HG03439 (cell line): ENCODE results near the gene ATP5F1B.

Experiments
- ATAC-seq: cut with Tn5 transposase; IDR thresholded peaks from one replicate; pipeline ENCODE4 v1.9.1; 2021; ENCODE audit warnings: mild to moderate bottlenecking, moderate library complexity; ENCODE audit not compliant: unreplicated experiment

ATP5F1B gene

DNA sequence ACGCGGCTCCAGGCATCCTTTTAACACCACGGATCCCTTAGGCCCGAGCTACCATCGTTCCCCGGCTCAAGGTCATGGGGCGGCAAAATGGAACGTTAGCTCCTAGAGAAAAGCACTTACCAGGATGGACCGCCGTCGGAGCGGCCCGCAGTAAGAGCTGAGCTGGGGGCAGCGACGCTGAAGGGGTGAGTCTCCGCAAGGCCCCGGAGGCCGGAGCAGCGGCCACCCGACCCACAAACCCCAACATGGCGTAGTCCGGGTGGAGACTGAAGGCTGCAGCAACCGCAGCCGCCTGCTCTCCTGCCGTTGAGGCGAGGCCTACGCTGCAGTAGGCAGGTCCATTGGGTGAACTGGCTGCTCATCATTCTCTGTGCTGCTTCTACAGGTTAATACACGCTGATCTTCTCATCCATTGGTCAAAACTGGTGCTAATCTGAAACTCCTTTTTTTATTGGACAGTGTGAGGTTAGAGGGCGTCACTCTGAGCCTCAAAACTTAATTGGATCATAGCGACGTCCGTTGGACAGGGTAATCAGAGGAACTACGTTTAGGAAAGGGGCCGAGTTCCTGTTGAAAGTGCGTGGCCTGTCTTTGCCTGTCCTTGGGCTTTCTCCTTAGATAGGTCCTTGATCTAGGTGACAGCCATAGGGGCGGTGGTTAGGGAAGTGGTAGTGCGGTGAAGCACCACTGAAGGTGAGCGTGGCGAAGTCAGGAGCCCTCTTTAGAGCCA lies at the start of gene ATP5F1B:
TSS of gene ATP5F1B (minus strand) at position 268 of the 730 bp plus-strand sequence. CDS start at position 247, 21 bp downstream.
- peak; percentile 97 for ATAC-seq

DNA sequence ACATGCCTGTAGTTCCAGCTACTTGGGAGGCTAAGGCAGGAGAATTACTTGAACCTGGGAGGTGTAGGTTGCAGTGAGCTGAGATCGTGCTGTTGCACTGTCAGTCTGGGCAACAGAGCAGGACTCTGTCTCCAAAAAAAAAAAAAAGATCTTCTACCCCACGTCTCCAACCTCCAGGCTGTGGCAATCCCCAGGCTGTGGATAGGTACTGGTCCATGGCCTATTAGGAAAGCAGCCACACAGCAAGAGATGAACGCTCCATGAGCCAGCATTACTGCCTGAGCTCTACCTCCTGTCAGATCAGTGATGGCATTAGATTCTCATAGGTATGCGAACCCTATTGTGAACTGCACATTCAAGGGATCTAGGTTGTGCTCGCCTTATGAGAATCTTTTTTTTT lies 48.4 kb upstream of the ATP5F1B start:
- no peak for ATAC-seq

- no peak for ATAC-seq
Measured at GRCh38 chr12:56688846-56689109, 43.0 kb upstream of the ATP5F1B start.

DNA sequence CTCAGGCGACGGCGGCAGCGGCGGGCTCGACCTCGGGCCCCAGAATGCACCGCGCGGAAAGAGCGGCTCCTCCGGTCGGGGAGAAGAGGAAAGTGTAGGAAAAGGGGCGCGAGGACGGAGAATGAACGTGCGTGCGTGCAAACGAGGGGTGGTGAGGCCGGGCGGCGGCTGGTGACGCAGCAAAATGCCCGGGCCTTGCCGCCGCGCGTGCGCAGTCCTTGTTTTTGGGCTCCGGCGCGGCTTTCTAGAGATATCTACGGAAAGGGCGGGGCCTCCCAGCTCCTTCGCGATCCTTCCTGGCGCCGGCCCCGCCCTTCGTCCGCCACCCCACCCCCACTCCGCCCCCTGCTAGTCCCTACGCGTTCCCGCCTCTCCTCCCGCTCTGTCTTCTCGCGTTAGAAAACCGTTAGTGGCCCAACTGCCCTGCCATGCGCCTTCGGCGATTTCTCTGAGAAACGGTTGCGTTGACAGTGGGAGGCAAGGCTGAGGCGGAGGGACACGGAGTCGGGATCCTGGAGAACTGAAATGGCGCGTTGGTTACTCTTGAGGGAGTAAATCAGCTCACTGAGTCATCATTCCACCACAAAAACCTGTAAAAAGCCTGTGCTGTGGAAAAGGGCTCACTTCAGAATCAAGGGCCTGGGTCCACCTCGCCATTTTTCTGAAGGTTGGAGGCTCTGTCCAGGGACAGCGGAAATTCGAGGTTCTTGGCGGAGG lies 42.5 kb upstream of the ATP5F1B start, which contains the start of gene PTGES3:
TSS of gene PTGES3 (minus strand) at position 156 of the 717 bp plus-strand sequence. CDS start 285 bp downstream, outside the sequence.
- peak; percentile 61 for ATAC-seq

GRCh38 chr12:56687223-56688128 lies 41.7 kb upstream of the ATP5F1B start:
- no peak for ATAC-seq

GRCh38 chr12:56684745-56685359 lies 39.1 kb upstream of the ATP5F1B start:
- no peak for ATAC-seq

DNA sequence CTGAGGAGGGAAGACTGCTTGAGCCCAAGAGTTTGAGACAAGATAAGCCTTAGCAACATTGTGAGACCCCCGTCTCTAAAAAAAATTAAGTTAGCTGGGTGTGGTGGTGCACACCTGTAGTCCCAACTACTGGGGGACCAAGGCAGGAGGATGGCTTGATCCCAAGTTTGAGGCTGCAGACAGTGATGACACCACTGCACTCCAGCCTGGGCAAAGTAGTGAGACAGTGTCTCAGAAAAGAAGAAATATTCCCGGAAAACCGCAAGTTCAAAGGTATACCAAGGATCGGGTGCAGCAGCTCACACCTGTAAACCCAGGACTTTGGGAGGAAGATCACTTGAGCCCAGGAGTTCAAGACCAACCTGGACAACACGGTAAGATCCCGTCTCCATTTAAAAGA lies 36.5 kb upstream of the ATP5F1B start:
- ATAC-seq, result no peak

GRCh38 chr12:56679883-56680575 lies 34.2 kb upstream of the ATP5F1B start:
- ATAC-seq, result no peak

DNA sequence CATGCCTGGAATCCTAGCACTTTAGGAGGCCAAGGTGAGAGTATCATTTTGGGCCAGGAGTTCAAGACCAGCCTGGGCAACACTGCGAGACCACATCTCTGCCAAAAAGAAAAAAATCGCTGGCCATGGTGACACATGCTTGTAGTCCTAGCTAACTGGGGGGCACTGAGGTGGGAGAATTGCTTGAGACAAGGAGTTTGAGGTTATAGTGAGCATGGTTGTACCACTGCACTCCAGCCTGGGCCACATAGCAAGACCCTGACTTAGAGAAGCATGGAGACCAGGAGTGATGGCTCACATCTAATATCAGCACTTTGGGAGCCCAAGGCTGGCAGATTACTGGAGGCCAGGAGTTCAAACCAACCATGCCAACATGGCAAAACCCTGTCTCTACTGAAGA lies 33.1 kb upstream of the ATP5F1B start:
- ATAC-seq, result no peak

DNA sequence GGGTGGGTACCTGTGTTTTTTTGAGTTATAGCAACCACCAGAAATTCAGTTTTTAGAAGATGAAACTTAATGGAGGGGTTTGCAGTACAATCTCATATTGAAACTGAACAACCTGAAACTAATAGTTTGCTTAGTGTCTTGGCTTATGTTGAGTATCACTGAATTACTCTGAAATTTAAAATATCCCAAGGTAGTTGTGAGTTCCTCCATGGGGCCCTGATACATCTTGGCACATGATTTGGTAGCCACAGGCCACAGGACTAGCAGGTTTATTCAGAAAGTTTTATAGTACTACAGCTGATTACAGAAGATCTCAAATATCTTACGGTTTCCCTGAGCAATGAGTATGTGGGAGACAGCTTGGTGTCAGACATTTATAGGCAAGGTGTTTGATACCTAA lies 31.9 kb upstream of the ATP5F1B start:
- no peak for ATAC-seq

DNA sequence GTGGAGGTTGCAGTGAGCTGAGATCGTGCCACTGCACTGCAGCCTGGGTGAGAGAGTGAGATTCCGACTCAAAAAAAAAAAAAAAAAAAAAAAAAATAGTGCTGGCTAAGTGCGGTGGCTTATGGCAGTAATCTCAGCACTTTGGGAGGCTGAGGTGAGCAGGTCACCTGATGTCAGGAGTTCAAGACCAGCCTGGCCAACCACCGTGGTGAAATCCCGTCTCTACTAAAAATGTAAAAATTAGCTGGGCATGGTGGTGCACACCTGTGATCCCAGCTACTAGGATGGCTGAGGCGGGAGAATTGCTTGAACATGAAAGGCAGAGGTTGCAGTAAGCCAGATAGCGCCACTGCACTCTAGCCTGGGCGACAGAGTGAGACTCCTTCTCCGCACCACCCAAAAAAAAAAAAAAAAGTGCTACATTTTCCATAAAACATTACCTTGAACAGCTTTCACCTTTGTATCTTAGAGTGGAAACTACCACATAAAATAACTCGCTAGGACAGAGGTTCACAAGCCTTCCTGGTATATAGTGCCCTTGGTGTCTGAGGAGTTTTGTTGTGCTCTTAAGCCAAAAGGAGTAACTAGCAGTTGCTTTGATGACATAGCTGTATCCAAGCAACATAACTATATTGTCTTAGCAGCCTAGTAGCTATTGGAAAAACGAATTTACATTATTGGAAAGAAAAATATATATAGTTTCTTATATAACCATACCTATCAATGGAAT lies 31.2 kb upstream of the ATP5F1B start:
- ATAC-seq, result no peak

GRCh38 chr12:56671608-56672007 lies 25.8 kb upstream of the ATP5F1B start:
- ATAC-seq, result no peak

DNA sequence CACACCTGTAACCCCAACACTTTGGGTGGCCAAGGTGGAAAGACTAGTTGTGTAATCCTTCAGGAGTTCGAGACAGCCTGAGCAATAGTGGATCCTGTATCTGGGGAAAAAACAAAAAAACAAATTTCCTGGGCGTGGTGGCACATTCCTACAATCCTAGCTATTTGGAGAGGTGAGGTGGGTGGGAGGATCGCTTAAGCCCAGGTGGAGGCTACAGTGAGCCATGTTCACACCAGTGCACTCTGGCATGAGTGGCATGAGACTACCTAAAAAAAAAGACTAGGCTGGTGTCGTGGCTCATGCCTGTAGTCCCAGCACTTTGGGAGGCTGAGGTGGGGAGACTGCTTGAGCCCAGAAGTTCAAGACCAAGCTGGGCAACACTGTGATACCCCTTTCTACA lies 25.1 kb upstream of the ATP5F1B start:
- ATAC-seq, result no peak

- ATAC-seq, result no peak
Measured at GRCh38 chr12:56668197-56668457, 22.3 kb upstream of the ATP5F1B start.

DNA sequence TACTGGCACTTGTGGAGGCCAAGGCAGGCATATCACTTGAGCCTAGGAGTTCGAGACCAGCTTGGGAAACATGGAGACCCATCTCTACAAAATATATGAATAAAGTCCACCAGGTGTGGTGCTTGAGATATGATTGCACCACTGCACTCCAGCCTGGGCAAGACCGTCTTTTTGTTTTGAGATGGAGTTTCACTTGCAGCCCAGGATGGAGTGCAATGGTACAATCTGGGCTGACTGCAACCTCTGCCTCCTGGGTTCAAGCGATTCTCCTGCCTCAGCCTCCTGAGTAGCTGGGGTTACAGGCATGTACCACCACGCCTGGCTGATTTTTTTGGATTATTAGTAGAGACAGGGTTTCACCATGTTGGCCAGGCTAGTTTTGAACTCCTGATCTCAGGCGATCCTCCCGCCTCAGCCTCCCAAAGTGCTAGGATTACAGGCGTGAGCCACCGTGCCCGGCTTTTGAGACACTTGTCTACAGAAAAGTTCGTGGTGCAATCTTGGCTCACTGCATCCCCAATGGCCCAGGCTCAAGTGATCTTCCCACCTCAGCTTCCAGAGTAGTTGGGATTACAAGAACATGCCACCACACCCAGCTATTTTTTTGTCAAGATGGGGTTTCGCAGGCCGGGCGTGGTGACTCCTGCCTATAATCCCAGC lies 16.3 kb upstream of the ATP5F1B start:
- ATAC-seq, result no peak

DNA sequence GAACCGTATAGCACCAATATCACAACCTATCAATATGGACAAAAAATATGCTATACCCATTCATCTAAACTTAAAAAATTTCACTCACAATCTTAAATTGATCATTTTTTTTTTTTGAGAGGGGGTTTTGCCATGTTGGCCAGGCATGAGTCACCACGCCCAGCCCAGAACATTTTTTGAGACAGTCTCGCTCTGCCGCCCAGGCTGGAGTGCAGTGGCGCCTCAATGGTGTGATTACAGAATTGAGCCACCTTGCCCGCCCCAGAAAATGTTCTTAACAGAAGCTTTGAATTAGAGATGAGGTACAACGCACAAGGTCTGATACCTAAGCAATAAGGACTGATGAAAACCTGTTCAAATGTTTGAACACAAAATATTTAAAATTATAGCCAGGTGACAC lies 15.8 kb upstream of the ATP5F1B start:
- no peak for ATAC-seq

DNA sequence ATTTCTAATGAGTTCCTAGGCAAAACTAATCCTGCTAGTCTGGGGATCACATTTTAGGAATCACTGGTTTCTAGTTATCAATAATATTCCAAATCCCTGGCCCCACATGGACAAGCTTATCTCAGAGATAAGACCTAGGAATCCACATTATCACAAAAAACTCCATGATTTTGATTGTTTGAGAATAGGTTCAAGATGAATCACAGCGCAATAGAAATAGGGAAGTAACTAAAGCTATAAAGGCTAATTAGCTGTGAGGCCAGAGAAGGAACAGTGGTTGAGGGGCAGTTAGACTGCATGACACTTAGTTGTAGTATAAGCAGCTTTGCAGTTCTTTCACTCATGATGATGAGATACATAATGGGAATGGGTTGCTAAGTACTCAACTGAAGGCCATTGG lies 13.1 kb upstream of the ATP5F1B start:
- ATAC-seq, result no peak

DNA sequence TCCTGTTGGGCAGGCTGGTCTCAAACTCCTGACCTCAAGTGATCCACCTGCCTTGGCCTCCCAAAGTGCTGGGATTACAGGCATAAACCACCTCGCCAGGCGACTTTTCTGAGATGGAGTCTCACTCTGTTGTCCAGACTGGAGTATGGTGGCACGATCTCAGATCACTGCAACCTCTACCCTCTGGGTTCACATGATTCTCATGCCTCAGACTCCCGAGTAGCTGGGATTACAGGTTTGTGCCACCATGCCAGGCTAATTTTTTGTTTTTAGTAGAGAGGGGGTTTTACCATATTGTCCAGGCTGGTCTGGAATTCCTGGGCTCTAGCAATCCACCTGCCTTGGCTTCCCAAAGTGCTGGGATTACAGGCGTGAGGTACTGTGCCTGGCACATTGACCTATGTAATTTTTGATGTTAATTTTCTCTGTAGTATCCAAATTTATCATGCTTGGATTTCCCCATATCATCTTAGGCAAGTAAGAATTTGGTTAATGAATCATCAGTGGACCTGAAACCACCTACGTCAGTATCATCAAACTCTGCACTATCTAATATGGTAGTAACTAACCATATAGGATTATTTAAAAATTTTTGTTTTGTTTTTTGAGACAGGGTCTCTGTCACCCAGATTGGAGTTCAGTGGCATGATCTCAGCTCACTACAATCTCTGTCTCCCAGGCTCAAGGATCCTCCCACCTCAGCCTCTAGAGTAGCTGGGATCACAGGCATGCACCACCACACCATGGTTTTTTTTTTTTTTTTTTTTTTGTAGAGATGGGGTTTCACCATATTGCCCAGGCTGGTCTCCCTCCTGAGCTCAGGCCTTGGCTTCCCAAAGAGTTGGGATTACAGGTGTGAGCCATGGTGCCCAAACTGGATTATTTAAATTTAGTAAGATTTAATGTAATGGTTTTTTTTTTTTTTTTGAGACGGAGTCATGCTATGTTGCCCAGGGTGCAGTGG lies 11.9 kb upstream of the ATP5F1B start:
- peak; percentile 44 for ATAC-seq
